H9 (cell line): ENCODE measurements around the gene ACR. TPM values are rescaled to one million over a fixed set of nuclear protein-coding genes. Genes with fewer than 3 reads are reported as not detected.
A peak's percentile ranks its signal among the peaks of the same experiment; 100 is the strongest.

ENCODE experiments used
- DNase-seq: peaks from one replicate; pipeline ENCODE4 v3.0.0-alpha.2; 2017
- H2AFZ ChIP-seq: one replicate; pipeline ENCODE4 v1.6.1; 2013; ENCODE audit warnings: mild to moderate bottlenecking, low read length, control low read depth, moderate library complexity
- H2AK5ac ChIP-seq: 2 replicates; pipeline ENCODE4 v1.6.1; 2013; ENCODE audit warnings: low read length, control low read depth, mixed read lengths; ENCODE audit not compliant: insufficient read length
- H2BK120ac ChIP-seq: one replicate; pipeline ENCODE4 v1.6.1; 2013; ENCODE audit warnings: low read depth, mild to moderate bottlenecking, low read length, control low read depth, inconsistent platforms; ENCODE audit not compliant: poor library complexity, severe bottlenecking
- H2BK12ac ChIP-seq: 2 replicates; pipeline ENCODE4 v1.6.1; 2013; ENCODE audit warnings: low read length, control low read depth, mixed read lengths, low read depth; ENCODE audit not compliant: insufficient read length
- H2BK15ac ChIP-seq: 2 replicates; pipeline ENCODE4 v1.6.1; 2013; ENCODE audit warnings: low read depth, low read length, control low read depth
- H2BK20ac ChIP-seq: one replicate; pipeline ENCODE4 v1.6.1; 2013; ENCODE audit warnings: low read depth, mild to moderate bottlenecking, low read length, control low read depth, inconsistent platforms; ENCODE audit not compliant: poor library complexity, severe bottlenecking
- H2BK5ac ChIP-seq: 2 replicates; pipeline ENCODE4 v1.6.1; 2013; ENCODE audit warnings: low read length, control low read depth, mixed read lengths; ENCODE audit not compliant: insufficient read length
- H3K14ac ChIP-seq: 2 replicates; pipeline ENCODE4 v1.6.1; 2013; ENCODE audit warnings: low read length, control low read depth; ENCODE audit not compliant: insufficient read depth
- H3K18ac ChIP-seq: 2 replicates; pipeline ENCODE4 v1.6.1; 2013; ENCODE audit warnings: low read depth, mild to moderate bottlenecking, mixed read lengths, low read length, control low read depth; ENCODE audit not compliant: insufficient read length
- H3K23ac ChIP-seq: 2 replicates; pipeline ENCODE4 v1.6.1; 2013; ENCODE audit warnings: low read length, control low read depth, mixed read lengths, low read depth; ENCODE audit not compliant: insufficient read length
- H3K23me2 ChIP-seq: 2 replicates; pipeline ENCODE4 v1.6.1; 2013; ENCODE audit warnings: low read depth, mild to moderate bottlenecking, mixed read lengths, low read length, control low read depth; ENCODE audit not compliant: insufficient read length, poor library complexity, severe bottlenecking
- H3K27ac ChIP-seq: 2 replicates; pipeline ENCODE4 v1.5.1; 2013; ENCODE audit warnings: low read length, control low read depth, mixed read lengths, low read depth; ENCODE audit not compliant: insufficient read length
- H3K27me3 ChIP-seq: 2 replicates; pipeline ENCODE4 v1.6.1; 2013; ENCODE audit warnings: low read length, control low read depth, inconsistent platforms; ENCODE audit not compliant: insufficient read depth
- H3K4ac ChIP-seq: 2 replicates; pipeline ENCODE4 v1.6.1; 2013; ENCODE audit warnings: low read depth, mild to moderate bottlenecking, control low read depth, inconsistent platforms, low read length, moderate library complexity
- H3K4me1 ChIP-seq: 2 replicates; pipeline ENCODE4 v1.6.1; 2013; ENCODE audit warnings: low read length, control low read depth, inconsistent platforms; ENCODE audit not compliant: insufficient read depth
- H3K4me2 ChIP-seq: 2 replicates; pipeline ENCODE4 v1.6.1; 2013; ENCODE audit warnings: low read length, control low read depth, mixed read lengths; ENCODE audit not compliant: insufficient read length, insufficient read depth
- H3K56ac ChIP-seq: 2 replicates; pipeline ENCODE4 v1.6.1; 2013; ENCODE audit warnings: low read depth, mild to moderate bottlenecking, mixed read lengths, low read length, control low read depth; ENCODE audit not compliant: insufficient read length
- H3K79me1 ChIP-seq: 2 replicates; pipeline ENCODE4 v1.6.1; 2013; ENCODE audit warnings: low read depth, mild to moderate bottlenecking, moderate library complexity, low read length, control low read depth, inconsistent platforms; ENCODE audit not compliant: insufficient read depth, poor library complexity, severe bottlenecking
- H3K79me2 ChIP-seq: 2 replicates; pipeline ENCODE4 v1.6.1; 2013; ENCODE audit warnings: low read length, control low read depth, inconsistent platforms; ENCODE audit not compliant: insufficient read depth
- H3K9ac ChIP-seq: 2 replicates; pipeline ENCODE4 v1.6.1; 2013; ENCODE audit warnings: low read length, control low read depth, mixed read lengths; ENCODE audit not compliant: insufficient read length; ENCODE audit errors: extremely low read depth
- H3K9me3 ChIP-seq: one replicate; pipeline ENCODE4 v1.6.1; 2013; ENCODE audit warnings: low read depth, low read length, inconsistent platforms; ENCODE audit not compliant: control insufficient read depth
- H3T11ph ChIP-seq: one replicate; pipeline ENCODE4 v1.6.1; 2013; ENCODE audit warnings: mild to moderate bottlenecking, low read length, control low read depth, inconsistent platforms
- H4K20me1 ChIP-seq: one replicate; pipeline ENCODE4 v1.6.1; 2013; ENCODE audit not compliant: control insufficient read depth, insufficient read length, insufficient read depth
- H4K5ac ChIP-seq: 2 replicates; pipeline ENCODE4 v1.6.1; 2013; ENCODE audit warnings: low read depth, mild to moderate bottlenecking, mixed read lengths, low read length, control low read depth; ENCODE audit not compliant: insufficient read length
- H4K8ac ChIP-seq: replicated peaks from 2 replicates; pipeline ENCODE4 v1.6.1; 2013; ENCODE audit warnings: low read length, control low read depth, mixed read lengths, low read depth; ENCODE audit not compliant: insufficient read length
- H4K91ac ChIP-seq: 2 replicates; pipeline ENCODE4 v1.6.1; 2013; ENCODE audit warnings: low read depth, mild to moderate bottlenecking, moderate library complexity, mixed read lengths, low read length, control low read depth; ENCODE audit not compliant: insufficient read length
- H3K27ac Mint-ChIP-seq, 3 experiments: 2 replicates in 2 of 3; 3 replicates in 1 of 3; pipeline ENCODE4 v1.8.0; 2020 to 2021; ENCODE audit warnings: mixed read lengths in 3 of 3, mild to moderate bottlenecking in 1 of 3, moderate library complexity in 1 of 3
- H3K27me3 Mint-ChIP-seq: 2 replicates; pipeline ENCODE4 v1.8.0; 2021; ENCODE audit warnings: low read depth, mild to moderate bottlenecking, moderate library complexity, mixed read lengths
- H3K36me3 Mint-ChIP-seq, 3 experiments: 2 replicates in 2 of 3; 3 replicates in 1 of 3; pipeline ENCODE4 v1.8.0; 2020 to 2021; ENCODE audit warnings: low read depth in 3 of 3, mixed read lengths in 3 of 3; ENCODE audit not compliant: insufficient read depth in 1 of 3
- H3K4me1 Mint-ChIP-seq, 2 experiments: 2 replicates each; pipeline ENCODE4 v1.8.0; 2020; ENCODE audit warnings: mixed read lengths in 2 of 2
- H3K4me3 Mint-ChIP-seq, 2 experiments: 2 replicates in 1 of 2; 3 replicates in 1 of 2; pipeline ENCODE4 v1.8.0; 2020 to 2021; ENCODE audit warnings: mild to moderate bottlenecking in 2 of 2, mixed read lengths in 2 of 2, moderate library complexity in 1 of 2
- H3K9me3 Mint-ChIP-seq, 2 experiments: 2 replicates in 1 of 2; 3 replicates in 1 of 2; pipeline ENCODE4 v1.8.0; 2020; ENCODE audit warnings: mild to moderate bottlenecking in 2 of 2, mixed read lengths in 2 of 2, moderate library complexity in 1 of 2
- CTCF ChIP-seq: fragments of 200-600 bp; sonication (generic); conservative IDR thresholded peaks from 3 replicates; pipeline ENCODE4 v1.8.0; 2021; ENCODE audit warnings: antibody characterized with exemption, mild to moderate bottlenecking
- WGBS: extraction: QIAGEN DNeasy Blood & Tissue Kit; methylation state at CpG from one replicate; pipeline ENCODE4 v1.1.7; 2013; ENCODE audit warnings: missing lambda C conversion rate, low lambda C conversion rate, mixed read lengths; ENCODE audit not compliant: insufficient read length; ENCODE audit errors: extremely low coverage; 5-methylcytosine and 5-hydroxymethylcytosine counted together
- total RNA-seq: library from RNA; stranded (reverse); gene quantifications from 2 replicates; pipeline ENCODE4 v1.2.1, GENCODE V29; 2021

ACR gene
- total RNA-seq, 1 experiment from 2014 or later: 0.35 TPM

GRCh38 chr22:50699756-50700386, 38.1 kb upstream of the ACR start:
- Histone ChIP-seq H3K4ac (no peak overlapping the region), H3K56ac (no peak overlapping the region), H4K20me1 (no peaks in the 10 kb centered on the region), H3K27me3 (peaks cover 5% of the 10 kb centered on the region; the same call in 1 of the 2 replicates), H3K23me2 (peaks cover 8% of the 10 kb centered on the region), H3K4me1 (no peaks in the 10 kb centered on the region), H3K14ac (no peak overlapping the region), H3K79me2 (no peaks in the 10 kb centered on the region), H3K18ac (no peak overlapping the region), H2BK20ac (no peak overlapping the region), H2BK5ac (no peak overlapping the region), H3K4me2 (no peak overlapping the region), H3K9me3 (no peaks in the 10 kb centered on the region), H2AFZ (no peak overlapping the region), H3K79me1 (no peaks in the 10 kb centered on the region), H2AK5ac (no peak overlapping the region), H3K23ac (no peak overlapping the region), H3T11ph (no peak overlapping the region), H2BK120ac (no peak overlapping the region), H4K91ac (no peak overlapping the region), H3K9ac (no peak overlapping the region), H2BK15ac (no peak overlapping the region), H4K8ac (no peak overlapping the region), H2BK12ac (no peak overlapping the region), H3K27ac (no peak overlapping the region), H4K5ac (no peak overlapping the region)
- H3K27me3 Mint-ChIP-seq: peaks cover 46% of the 10 kb centered on the region
- H3K9me3 Mint-ChIP-seq: no peaks in the 10 kb centered on the region
- DNase-seq: peak; percentile 58
- H3K27ac Mint-ChIP-seq: no peak overlapping the region
- peak overlapping the region; percentile 27 to 64; a peak in 2 of 5 replicates for H3K4me3 Mint-ChIP-seq
- H3K36me3 Mint-ChIP-seq: peaks cover 0 to 9% (median 4%) of the 10 kb centered on the region in 3 experiments; a peak in 4 of 7 replicates
- WGBS: no CpG with 5 or more reads among the region's 15 CpGs
- H3K4me1 Mint-ChIP-seq: peaks cover 2 to 20% of the 10 kb centered on the region in 2 experiments
- TF ChIP-seq CTCF: peak; percentile 68
